Activated T-helper 17 cell treated with anti-CD3 and anti-CD28 coated beads, Interleukin-2, amount 50 U/mL, for 72 hours (primary cell): Measurements from ENCODE around the gene HORMAD2. TPM values are rescaled to one million over a fixed set of nuclear protein-coding genes. Genes with fewer than 3 reads are reported as not detected.

ENCODE experiments used
- ATAC-seq: fragments of 150-1000 bp; cut with Tn5 transposase; replicated peaks from 2 replicates; pipeline ENCODE4 v1.10.0; 2021; ENCODE audit warnings: mild to moderate bottlenecking, moderate library complexity
- H3K27ac Mint-ChIP-seq: one replicate; pipeline ENCODE4 v1.8.0; 2022; ENCODE audit warnings: mixed read lengths
- H3K27me3 Mint-ChIP-seq: one replicate; pipeline ENCODE4 v1.8.0; 2022; ENCODE audit warnings: mixed read lengths
- H3K36me3 Mint-ChIP-seq: one replicate; pipeline ENCODE4 v1.8.0; 2022; ENCODE audit warnings: low read depth, mild to moderate bottlenecking, mixed read lengths
- H3K4me1 Mint-ChIP-seq: one replicate; pipeline ENCODE4 v1.8.0; 2022; ENCODE audit warnings: mixed read lengths
- H3K4me3 Mint-ChIP-seq: one replicate; pipeline ENCODE4 v1.8.0; 2022; ENCODE audit warnings: mild to moderate bottlenecking, mixed read lengths
- H3K9me3 Mint-ChIP-seq: one replicate; pipeline ENCODE4 v1.8.0; 2022; ENCODE audit warnings: mixed read lengths
- total RNA-seq, 2 donors: library from RNA; stranded (reverse); gene quantifications; one replicate each; pipeline ENCODE4 v1.2.3, GENCODE V29; 2022

The HORMAD2 gene
- total RNA-seq, 2 donors from 2014 or later, result 0.37 TPM; not detected in 1

GRCh38 chr22:30217698-30218560 lies 137.7 kb downstream of the HORMAD2 start:
- Mint-ChIP-seq H3K27me3 (no peaks in the 10 kb centered on the region), H3K4me3 (no peak overlapping the region), H3K9me3 (no peaks in the 10 kb centered on the region), H3K27ac (peak overlapping the region; percentile 38), H3K36me3 (no peaks in the 10 kb centered on the region), H3K4me1 (peaks cover 43% of the 10 kb centered on the region)
- ATAC-seq, result no peak

- Mint-ChIP-seq H3K36me3 (no peaks in the 10 kb centered on the region), H3K4me1 (peaks cover 45% of the 10 kb centered on the region), H3K4me3 (no peak overlapping the region), H3K27ac (no peak overlapping the region), H3K27me3 (no peaks in the 10 kb centered on the region), H3K9me3 (no peaks in the 10 kb centered on the region)
- ATAC-seq, result no peak
Observed at GRCh38 chr22:30219049-30219654, 138.9 kb downstream of the HORMAD2 start.

GRCh38 chr22:30219668-30220278 lies 139.5 kb downstream of the HORMAD2 start:
- no peaks in the 10 kb centered on the region for H3K27me3 Mint-ChIP-seq
- H3K36me3 Mint-ChIP-seq, result no peaks in the 10 kb centered on the region
- no peaks in the 10 kb centered on the region for H3K9me3 Mint-ChIP-seq
- peak overlapping the region; percentile 93 for H3K27ac Mint-ChIP-seq
- H3K4me1 Mint-ChIP-seq, result peaks cover 45% of the 10 kb centered on the region
- H3K4me3 Mint-ChIP-seq, result peak overlapping the region; percentile 78
- no peak for ATAC-seq

GRCh38 chr22:30220338-30221012 lies 140.2 kb downstream of the HORMAD2 start:
- peaks cover 51% of the 10 kb centered on the region for H3K4me1 Mint-ChIP-seq
- H3K27ac Mint-ChIP-seq, result peak overlapping the region; percentile 93
- no peaks in the 10 kb centered on the region for H3K9me3 Mint-ChIP-seq
- ATAC-seq, result no peak
- no peaks in the 10 kb centered on the region for H3K36me3 Mint-ChIP-seq
- H3K27me3 Mint-ChIP-seq, result no peaks in the 10 kb centered on the region
- peak overlapping the region; percentile 78 for H3K4me3 Mint-ChIP-seq

GRCh38 chr22:30221121-30221992 lies 141.1 kb downstream of the HORMAD2 start:
- Mint-ChIP-seq H3K4me1 (peaks cover 46% of the 10 kb centered on the region), H3K27me3 (no peaks in the 10 kb centered on the region), H3K9me3 (no peaks in the 10 kb centered on the region), H3K4me3 (peak overlapping the region; percentile 78), H3K27ac (peak overlapping the region; percentile 93), H3K36me3 (no peaks in the 10 kb centered on the region)
- peak; percentile 82 for ATAC-seq

GRCh38 chr22:30222321-30222720 lies 142.1 kb downstream of the HORMAD2 start:
- H3K4me1 Mint-ChIP-seq, result peaks cover 46% of the 10 kb centered on the region
- no peaks in the 10 kb centered on the region for H3K27me3 Mint-ChIP-seq
- H3K4me3 Mint-ChIP-seq, result peak overlapping the region; percentile 78
- H3K36me3 Mint-ChIP-seq, result no peaks in the 10 kb centered on the region
- no peak overlapping the region for H3K27ac Mint-ChIP-seq
- no peak for ATAC-seq
- no peaks in the 10 kb centered on the region for H3K9me3 Mint-ChIP-seq

GRCh38 chr22:30223303-30223702 lies 143.0 kb downstream of the HORMAD2 start:
- Mint-ChIP-seq H3K9me3 (no peaks in the 10 kb centered on the region), H3K4me1 (peaks cover 52% of the 10 kb centered on the region), H3K27ac (peak overlapping the region; percentile 10), H3K4me3 (peak overlapping the region; percentile 39), H3K36me3 (no peaks in the 10 kb centered on the region), H3K27me3 (no peaks in the 10 kb centered on the region)
- ATAC-seq, result peak; percentile 32

- H3K9me3 Mint-ChIP-seq, result no peaks in the 10 kb centered on the region
- no peak overlapping the region for H3K4me3 Mint-ChIP-seq
- ATAC-seq, result peak; percentile 14
- peaks cover 52% of the 10 kb centered on the region for H3K4me1 Mint-ChIP-seq
- no peaks in the 10 kb centered on the region for H3K27me3 Mint-ChIP-seq
- H3K27ac Mint-ChIP-seq, result no peak overlapping the region
- H3K36me3 Mint-ChIP-seq, result no peaks in the 10 kb centered on the region
Observed at GRCh38 chr22:30224161-30224857, 144.0 kb downstream of the HORMAD2 start.

GRCh38 chr22:30225220-30225927 lies 145.1 kb downstream of the HORMAD2 start:
- Mint-ChIP-seq H3K36me3 (no peaks in the 10 kb centered on the region), H3K4me3 (no peak overlapping the region), H3K27ac (peak overlapping the region; percentile 44), H3K27me3 (no peaks in the 10 kb centered on the region), H3K9me3 (no peaks in the 10 kb centered on the region), H3K4me1 (peaks cover 43% of the 10 kb centered on the region)
- no peak for ATAC-seq

- Mint-ChIP-seq H3K9me3 (no peaks in the 10 kb centered on the region), H3K36me3 (no peaks in the 10 kb centered on the region), H3K27ac (no peak overlapping the region), H3K27me3 (no peaks in the 10 kb centered on the region), H3K4me3 (no peak overlapping the region), H3K4me1 (peaks cover 33% of the 10 kb centered on the region)
- ATAC-seq, result no peak
Observed at GRCh38 chr22:30226192-30226832, 146.0 kb downstream of the HORMAD2 start.
